M059J (cell line): Measurements from ENCODE around the gene LCE3E. TPM values are rescaled to one million over a fixed set of nuclear protein-coding genes. Genes with fewer than 3 reads are reported as not detected.

ENCODE experiments used
- DNase-seq: peaks from one replicate; pipeline ENCODE4 v3.0.0-alpha.2; 2012; ENCODE audit warnings: low read depth
- total RNA-seq: library from RNA; depleted of rRNA; stranded (reverse); fragments of >200 nt; shearing (Covaris generic); gene quantifications from 2 replicates; pipeline ENCODE4 v1.2.3, GENCODE V29; 2014; rRNA removed

The LCE3E gene
- total RNA-seq, 1 experiment from 2014 or later: not detected

DNA sequence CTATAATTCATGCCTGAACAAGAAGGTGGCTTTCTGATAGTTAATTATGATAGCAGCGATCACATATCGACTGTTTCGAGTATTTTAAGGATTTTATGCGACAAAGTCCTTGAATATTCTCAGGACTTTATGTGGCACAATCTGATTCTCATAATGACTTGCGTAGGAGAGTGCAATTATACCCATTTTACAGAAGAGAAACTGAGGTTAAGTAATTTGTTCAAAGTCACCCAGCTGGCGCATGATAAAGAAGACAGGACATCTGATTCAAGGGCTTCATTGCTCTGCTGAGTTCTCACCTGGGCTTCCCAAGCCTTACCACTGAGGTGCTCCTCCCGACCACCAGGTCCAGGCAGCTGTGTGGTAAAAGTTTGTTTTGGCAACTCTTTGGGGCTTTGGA lies 50.5 kb downstream of the LCE3E start:
- no peak for DNase-seq

Other genes starting within 250 kb of the LCE3E start
- gene FLG, start 241.5 kb downstream of the LCE3E start, total RNA-seq: 0.05 and 0.17 TPM in 2 replicates
- gene FLG2, start 206.8 kb downstream of the LCE3E start, total RNA-seq: not detected in 2 replicates
- not detected in 2 replicates for gene CRNN, start 152.5 kb downstream of the LCE3E start, total RNA-seq
- not detected in 2 replicates for gene LCE5A, start 56.0 kb downstream of the LCE3E start, total RNA-seq
- not detected in 2 replicates for gene CRCT1, start 52.3 kb downstream of the LCE3E start, total RNA-seq
- gene LCE3D, start 13.7 kb upstream of the LCE3E start, total RNA-seq: not detected in 2 replicates
- gene LCE3C, start 33.5 kb upstream of the LCE3E start, total RNA-seq: not detected in 2 replicates
- not detected in 2 replicates for gene LCE3B, start 47.0 kb upstream of the LCE3E start, total RNA-seq
- gene LCE3A, start 56.3 kb upstream of the LCE3E start, total RNA-seq: not detected in 2 replicates
- gene LCE2D, start 96.6 kb upstream of the LCE3E start, total RNA-seq: not detected in 2 replicates
- gene LCE2C, start 108.5 kb upstream of the LCE3E start, total RNA-seq: not detected in 2 replicates
- not detected in 2 replicates for gene LCE2B, start 119.3 kb upstream of the LCE3E start, total RNA-seq
- not detected in 2 replicates for gene LCE2A, start 131.6 kb upstream of the LCE3E start, total RNA-seq
- gene LCE4A, start 141.4 kb upstream of the LCE3E start, total RNA-seq: not detected in 2 replicates
- not detected in 2 replicates for gene KPRP, start 191.2 kb upstream of the LCE3E start, total RNA-seq
- gene LCE1F, start 208.4 kb upstream of the LCE3E start, total RNA-seq: not detected in 2 replicates
- gene LCE1E, start 219.5 kb upstream of the LCE3E start, total RNA-seq: not detected in 2 replicates
- not detected in 2 replicates for gene LCE1D, start 229.9 kb upstream of the LCE3E start, total RNA-seq
- not detected in 2 replicates for gene LCE1C, start 239.9 kb upstream of the LCE3E start, total RNA-seq
- not detected in 2 replicates for gene LCE1B, start 245.2 kb upstream of the LCE3E start, total RNA-seq